ENCODE data around the gene PTPRG.

PTPRG gene

GRCh38 chr3:61780016-61780415, 218.6 kb downstream of the PTPRG start:
- DNase-seq (ENCODE audit: low read depth) = peak; percentile 39
- no peak for TF ChIP-seq CTCF (IDR thresholded peaks at IDR 0.05; ENCODE audit: insufficient read depth, low read depth, low read length, missing control alignments)
- H3K4me3 ChIP-seq (ENCODE audit: low read length) = no peak overlapping the region

DNA sequence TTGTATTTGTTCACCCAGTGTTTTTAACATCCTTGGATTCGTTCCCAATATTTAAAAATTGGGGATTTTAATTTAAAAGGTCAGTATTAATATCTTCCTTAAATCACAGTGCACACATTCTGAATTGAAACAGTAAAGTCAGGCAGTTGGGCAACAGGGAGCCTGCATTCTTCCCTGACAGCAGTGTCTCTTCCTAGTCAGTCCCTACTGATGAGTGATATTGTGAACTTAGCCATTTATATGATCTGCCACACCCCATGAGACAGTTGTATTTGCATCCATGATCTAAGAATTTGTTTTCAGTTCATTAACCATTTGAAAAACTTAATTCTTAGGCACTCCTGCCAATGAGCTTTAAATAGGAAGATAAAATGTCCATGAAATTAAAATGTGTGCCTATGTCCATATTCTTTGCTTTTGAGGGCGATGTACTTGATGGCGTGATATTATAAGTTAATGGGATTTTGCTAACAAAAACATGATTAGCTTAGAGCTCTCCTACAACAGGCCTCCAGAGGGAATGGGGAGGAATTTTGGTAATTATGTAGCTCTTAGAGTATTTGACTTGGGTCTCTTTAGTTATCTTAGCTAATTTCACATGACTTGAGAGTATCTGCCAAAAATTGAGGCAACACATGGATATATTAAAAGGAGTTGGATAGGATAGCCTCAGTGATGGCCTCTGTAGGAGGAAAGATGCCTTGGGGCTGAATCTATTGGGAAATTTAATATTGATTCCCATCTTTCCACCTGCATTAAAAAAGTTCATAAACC, 219.3 kb downstream of the PTPRG start:
- DNase-seq (ENCODE audit: low read depth) = peak; percentile 58
- no peak for TF ChIP-seq CTCF (IDR thresholded peaks at IDR 0.05; ENCODE audit: insufficient read depth, low read depth, low read length, missing control alignments)

DNA sequence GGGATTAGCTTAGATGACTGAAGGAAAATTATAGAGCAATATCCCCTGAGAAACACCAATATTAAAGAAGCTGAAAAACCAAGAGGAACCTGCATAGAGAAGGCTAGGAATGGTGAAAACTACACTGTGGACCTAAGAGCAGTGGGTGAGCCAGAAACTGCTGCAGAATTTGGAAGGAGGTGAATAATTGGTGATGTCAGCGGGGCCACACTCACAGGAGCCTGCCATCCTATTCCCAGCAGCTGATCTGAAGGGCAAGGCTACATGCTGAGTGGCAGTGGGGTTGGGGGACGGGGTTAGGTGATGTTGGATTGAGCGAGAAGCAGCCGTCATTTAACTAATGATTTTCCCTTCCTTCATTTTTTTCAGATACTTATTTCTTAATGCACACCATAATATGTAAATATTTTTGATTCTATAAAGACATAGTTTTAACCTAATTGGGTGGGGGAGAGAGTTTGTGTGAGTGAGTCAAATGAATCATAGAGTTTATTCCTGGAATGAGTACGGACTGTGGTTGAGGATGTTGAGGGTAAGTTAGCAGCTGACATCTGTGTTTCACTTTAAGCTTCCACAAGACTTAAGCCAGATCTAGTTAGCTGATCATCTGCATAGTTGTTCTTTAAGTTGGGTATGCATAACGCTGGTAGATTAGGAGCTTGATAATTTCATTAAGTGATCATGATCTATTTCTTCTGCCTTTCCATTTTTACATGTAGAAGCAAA, 222.8 kb downstream of the PTPRG start:
- peak; percentile 10 for DNase-seq (ENCODE audit: low read depth)
- no peak overlapping the region for H3K4me3 ChIP-seq (ENCODE audit: low read length)
- no peak for TF ChIP-seq CTCF (IDR thresholded peaks at IDR 0.05; ENCODE audit: insufficient read depth, low read depth, low read length, missing control alignments)

More for the DNA sequence above, 219.3 kb downstream of the PTPRG start:
- no peak overlapping the region for H3K4me3 ChIP-seq (ENCODE audit: low read length)

GRCh38 chr3:61788623-61789507, 227.5 kb downstream of the PTPRG start:
- no peak for TF ChIP-seq CTCF (IDR thresholded peaks at IDR 0.05; ENCODE audit: insufficient read depth, low read depth, low read length, missing control alignments)
- H3K4me3 ChIP-seq (ENCODE audit: low read length) = no peak overlapping the region
- DNase-seq (ENCODE audit: low read depth) = no peak

- DNase-seq (ENCODE audit: low read depth) = no peak
- no peak overlapping the region for H3K4me3 ChIP-seq (ENCODE audit: low read length)
- no peak for TF ChIP-seq CTCF (IDR thresholded peaks at IDR 0.05; ENCODE audit: insufficient read depth, low read depth, low read length, missing control alignments)
These were observed 228.5 kb downstream of the PTPRG start for GRCh38 chr3:61789861-61790260.

GRCh38 chr3:61790411-61790810, 229.0 kb downstream of the PTPRG start:
- no peak for DNase-seq (ENCODE audit: low read depth)
- H3K4me3 ChIP-seq (ENCODE audit: low read length) = no peak overlapping the region
- no peak for TF ChIP-seq CTCF (IDR thresholded peaks at IDR 0.05; ENCODE audit: insufficient read depth, low read depth, low read length, missing control alignments)
